Measurements from ENCODE around the gene RPS6KA1. TPM values are rescaled to one million over a fixed set of nuclear protein-coding genes. Genes with fewer than 3 reads are reported as not detected.

The RPS6KA1 gene
- total and polyA plus RNA-seq, 2 of the 8 experiments (the other 6 are each of a cell fraction or from before 2014, with no cell fraction given) = 44.3 to 55.0 TPM

- TF ChIP-seq EGR1 (IDR thresholded peaks at IDR 0.05; ENCODE audit: borderline replicate concordance, low read depth, low read length) (no peak), KDM5A (IDR thresholded peaks at IDR 0.05; ENCODE audit: low read length) (no peak), RFX5 (IDR thresholded peaks at IDR 0.05; ENCODE audit: borderline replicate concordance, low read depth, low read length) (no peak), CTCF (IDR thresholded peaks at IDR 0.05; ENCODE audit: control extremely low read depth in 1 of 3, insufficient read depth in 1 of 3, low read depth in 1 of 3, low read length in 3 of 3) (no peak)
- TF ChIP-seq, protein P1, sequence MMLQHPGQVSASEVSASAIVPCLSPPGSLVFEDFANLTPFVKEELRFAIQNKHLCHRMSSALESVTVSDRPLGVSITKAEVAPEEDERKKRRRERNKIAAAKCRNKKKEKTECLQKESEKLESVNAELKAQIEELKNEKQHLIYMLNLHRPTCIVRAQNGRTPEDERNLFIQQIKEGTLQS (IDR thresholded peaks at IDR 0.05; ENCODE audit: insufficient read depth, low read depth, low read length) = no peak
Measured at GRCh38 chr1:26582053-26582835, 52.7 kb downstream of the RPS6KA1 start (continued).

All from H1 (cell line).